HepG2 (cell line): ENCODE results near the gene SRSF4.

ENCODE experiments used
- PCBP2 ChIP-seq: fragments of 200-400 bp; formaldehyde crosslinking; optimal IDR thresholded peaks from 2 replicates; pipeline ENCODE3; 2018; ENCODE audit warnings: low read length, low read depth; ENCODE audit not compliant: poor library complexity, severe bottlenecking
- TAF1 ChIP-seq: sonication (generic); formaldehyde crosslinking; IDR thresholded peaks from 2 replicates; pipeline ENCODE4 v1.4.0; 2020; ENCODE audit warnings: missing genetic modification reagents
- TEAD2 ChIP-seq: sonication (generic); formaldehyde crosslinking; IDR thresholded peaks from 2 replicates; pipeline ENCODE4 v1.9.0; 2021; ENCODE audit warnings: missing genetic modification reagents
- TF ChIP-seq, protein P1 (sequence below): sonication (generic); formaldehyde crosslinking; IDR thresholded peaks from 2 replicates; pipeline ENCODE4 v1.5.0; 2020; ENCODE audit warnings: mild to moderate bottlenecking, missing genetic modification reagents, moderate library complexity

DNA sequence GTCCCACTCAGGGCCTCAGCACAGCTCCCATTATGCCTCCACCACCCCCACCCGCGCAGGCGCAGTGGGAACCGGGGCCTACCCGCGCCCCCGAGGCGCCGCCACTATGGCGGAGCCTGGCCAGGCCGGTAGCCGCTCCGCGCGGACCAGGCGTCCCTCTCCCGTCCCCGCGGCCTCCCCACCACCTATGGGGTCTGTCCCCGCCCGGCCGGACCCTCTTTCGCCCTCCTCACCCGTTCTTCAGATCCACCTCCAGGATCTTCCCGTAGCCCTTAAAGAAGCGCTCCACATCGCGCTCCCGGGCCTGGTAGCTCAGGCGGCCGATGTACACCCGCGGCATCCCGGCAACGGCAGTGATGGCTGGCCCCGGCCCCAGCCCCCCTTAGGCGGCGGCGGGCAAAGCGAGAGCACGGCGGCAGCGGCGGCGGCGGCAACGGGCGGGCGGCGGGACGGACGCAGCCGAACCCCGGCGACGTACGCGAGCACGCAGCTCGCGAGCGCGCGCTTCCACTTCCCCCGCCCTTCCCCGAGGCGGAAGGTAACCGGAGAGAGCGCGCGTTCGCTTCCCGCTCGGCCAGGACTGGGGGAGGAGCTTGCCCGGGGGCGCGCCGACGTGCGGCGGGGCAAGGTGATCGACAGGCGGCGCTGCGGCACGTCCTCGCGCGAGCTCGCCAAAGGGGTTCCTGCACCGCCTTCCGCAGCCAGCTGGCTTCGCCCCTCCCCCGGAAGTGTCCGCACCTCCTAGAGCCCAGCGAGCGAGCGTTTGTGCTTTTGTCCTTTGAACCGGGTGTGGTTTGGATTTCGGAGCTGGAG, at the start of gene SRSF4:
- TF ChIP-seq PCBP2 (no peak), TEAD2 (CRISPR knock-in tag) (no peak), TAF1 (CRISPR knock-in tag) (peak; percentile 90)
- TF ChIP-seq, protein P1, sequence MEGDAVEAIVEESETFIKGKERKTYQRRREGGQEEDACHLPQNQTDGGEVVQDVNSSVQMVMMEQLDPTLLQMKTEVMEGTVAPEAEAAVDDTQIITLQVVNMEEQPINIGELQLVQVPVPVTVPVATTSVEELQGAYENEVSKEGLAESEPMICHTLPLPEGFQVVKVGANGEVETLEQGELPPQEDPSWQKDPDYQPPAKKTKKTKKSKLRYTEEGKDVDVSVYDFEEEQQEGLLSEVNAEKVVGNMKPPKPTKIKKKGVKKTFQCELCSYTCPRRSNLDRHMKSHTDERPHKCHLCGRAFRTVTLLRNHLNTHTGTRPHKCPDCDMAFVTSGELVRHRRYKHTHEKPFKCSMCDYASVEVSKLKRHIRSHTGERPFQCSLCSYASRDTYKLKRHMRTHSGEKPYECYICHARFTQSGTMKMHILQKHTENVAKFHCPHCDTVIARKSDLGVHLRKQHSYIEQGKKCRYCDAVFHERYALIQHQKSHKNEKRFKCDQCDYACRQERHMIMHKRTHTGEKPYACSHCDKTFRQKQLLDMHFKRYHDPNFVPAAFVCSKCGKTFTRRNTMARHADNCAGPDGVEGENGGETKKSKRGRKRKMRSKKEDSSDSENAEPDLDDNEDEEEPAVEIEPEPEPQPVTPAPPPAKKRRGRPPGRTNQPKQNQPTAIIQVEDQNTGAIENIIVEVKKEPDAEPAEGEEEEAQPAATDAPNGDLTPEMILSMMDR (CRISPR knock-in tag) = peak; percentile 99
